ENCODE data around the gene ADGRG6.

- TF ChIP-seq CTCF (IDR thresholded peaks at IDR 0.05) (no peak), POLR2A (IDR thresholded peaks at IDR 0.05) (no peak), POLR2AphosphoS5 (IDR thresholded peaks at IDR 0.05) (no peak)
Measured at GRCh38 chr6:142446168-142446567, 144.4 kb downstream of the ADGRG6 start.

Measured in suprapubic skin (tissue), 4 donors.